B cell (primary cell): Measurements from ENCODE around the gene HDDC3. TPM values are rescaled to one million over a fixed set of nuclear protein-coding genes. Genes with fewer than 3 reads are reported as not detected.

ENCODE experiments used
- ATAC-seq: fragments of 200-7000 bp; cut with Tn5 transposase; one replicate; pipeline ENCODE4 v1.10.0; 2021; ENCODE audit warnings: low read depth, mild to moderate bottlenecking, moderate number of reproducible peaks, moderate library complexity
- CTCF ChIA-PET: fragments of 350-600 bp; sonication (Branson Sonifier 250); formaldehyde crosslinking; loops from one replicate; lab custom pipeline; 2021; ENCODE audit warnings: antibody characterized with exemption, inconsistent platforms; lab: Charles Lee
- POLR2A ChIA-PET: fragments of 350-600 bp; sonication (Branson Sonifier 250); formaldehyde crosslinking; loops from one replicate; lab custom pipeline; 2021; ENCODE audit warnings: antibody characterized with exemption; lab: Charles Lee
- DNase-seq: peaks from one replicate; pipeline ENCODE4 v3.0.0; 2013
- H2AFZ ChIP-seq: 2 replicates; pipeline ENCODE4 v1.6.1; 2012; ENCODE audit warnings: mild to moderate bottlenecking, low read depth, low read length; ENCODE audit not compliant: insufficient read depth, poor library complexity, severe bottlenecking
- H3K27ac ChIP-seq, 2 donors: 1 replicate in 1 of 2; 2 replicates in 1 of 2; pipeline ENCODE4 v1.5.1; 2012 to 2013; ENCODE audit warnings: low read length in 2 of 2, mild to moderate bottlenecking in 2 of 2, moderate library complexity in 1 of 2
- H3K27me3 ChIP-seq, 4 experiments: fragments of 200-600 bp in 1 of 4; sonication (generic) in 1 of 4; replicated peaks in 1 of 4; 1 replicate in 2 of 4; 2 replicates in 2 of 4; pipeline versions ENCODE4 v1.6.1 to v1.7.0; 2013 to 2016; ENCODE audit warnings: low read length in 3 of 4, mild to moderate bottlenecking in 2 of 4, mixed read lengths in 1 of 4, moderate library complexity in 1 of 4; ENCODE audit not compliant: insufficient read depth in 4 of 4, control insufficient read depth in 3 of 4; ENCODE audit errors: control extremely low read depth in 1 of 4
- H3K36me3 ChIP-seq, 2 experiments: replicated peaks in 1 of 2; 1 replicate in 1 of 2; 2 replicates in 1 of 2; pipeline versions ENCODE4 v1.6.1 to v1.7.1; 2013; ENCODE audit warnings: low read length in 1 of 2; ENCODE audit not compliant: insufficient read depth in 2 of 2, control insufficient read depth in 1 of 2; ENCODE audit errors: control extremely low read depth in 1 of 2, extremely low read depth in 1 of 2
- H3K4me1 ChIP-seq, 2 donors: fragments of 200-600 bp in 1 of 2; sonication (generic) in 1 of 2; 1 replicate in 1 of 2; 2 replicates in 1 of 2; pipeline versions ENCODE4 v1.5.1 to v1.6.1; 2013 to 2017; ENCODE audit warnings: low read length in 2 of 2; ENCODE audit not compliant: control insufficient read depth in 2 of 2, insufficient read depth in 2 of 2
- H3K4me2 ChIP-seq: replicated peaks from 2 replicates; pipeline ENCODE3; 2012; ENCODE audit warnings: mild to moderate bottlenecking, low read depth, low read length; ENCODE audit not compliant: poor library complexity, severe bottlenecking
- H3K4me3 ChIP-seq, 5 experiments: fragments of 200-600 bp in 1 of 5; sonication (generic) in 1 of 5; 1 replicate in 3 of 5; 2 replicates in 2 of 5; pipeline versions ENCODE4 v1.5.1 to v1.7.0; 2011 to 2016; ENCODE audit warnings: low read length in 4 of 5, mild to moderate bottlenecking in 4 of 5, low read depth in 2 of 5, control low read depth in 1 of 5, moderate library complexity in 1 of 5; ENCODE audit not compliant: insufficient read depth in 1 of 5; ENCODE audit errors: control extremely low read depth in 1 of 5, extremely low read depth in 1 of 5
- H3K79me2 ChIP-seq: fragments of 200-600 bp; sonication (generic); one replicate; pipeline ENCODE4 v1.6.0; 2016; ENCODE audit warnings: low read length; ENCODE audit not compliant: control insufficient read depth, insufficient read depth
- H3K9ac ChIP-seq: fragments of 200-600 bp; sonication (generic); 2 replicates; pipeline ENCODE4 v1.6.1; 2017; ENCODE audit warnings: mild to moderate bottlenecking, low read length, moderate library complexity
- H3K9me3 ChIP-seq, 3 donors: one replicate each; pipeline versions ENCODE4 v1.6.1 to v1.7.1; 2013; ENCODE audit warnings: low read length in 2 of 3; ENCODE audit not compliant: control insufficient read depth in 2 of 3, insufficient read depth in 1 of 3; ENCODE audit errors: control extremely low read depth in 1 of 3
- H4K20me1 ChIP-seq: 2 replicates; pipeline ENCODE4 v1.6.0; 2012; ENCODE audit warnings: mild to moderate bottlenecking, low read length; ENCODE audit not compliant: insufficient read depth, control insufficient read depth, poor library complexity, severe bottlenecking
- H3K27ac Mint-ChIP-seq: one replicate; pipeline ENCODE4 v1.8.0; 2021; ENCODE audit warnings: mixed read lengths
- H3K27me3 Mint-ChIP-seq: one replicate; pipeline ENCODE4 v1.8.0; 2021; ENCODE audit warnings: mixed read lengths
- H3K4me1 Mint-ChIP-seq: one replicate; pipeline ENCODE4 v1.8.0; 2021; ENCODE audit warnings: mixed read lengths
- H3K4me3 Mint-ChIP-seq: one replicate; pipeline ENCODE4 v1.8.0; 2021; ENCODE audit warnings: mixed read lengths
- H3K9me3 Mint-ChIP-seq: one replicate; pipeline ENCODE4 v1.8.0; 2022; ENCODE audit warnings: mixed read lengths; ENCODE audit not compliant: insufficient read depth
- EZH2 ChIP-seq: IDR thresholded peaks from 2 replicates; pipeline ENCODE4 v1.6.1; 2012; ENCODE audit warnings: borderline replicate concordance, low read depth, mild to moderate bottlenecking, moderate library complexity, low read length; ENCODE audit not compliant: insufficient read depth, poor library complexity, severe bottlenecking
- WGBS: methylation state at CpG from one replicate; pipeline ENCODE4 v1.1.5; 2013; ENCODE audit warnings: missing lambda C conversion rate; ENCODE audit not compliant: insufficient coverage; 5-methylcytosine and 5-hydroxymethylcytosine counted together
- intact Hi-C: fragments of 100-400 bp; cut with micrococcal nuclease; formaldehyde crosslinking; loops from one replicate; pipeline ENCODE4 v1.10.0; 2022
- polyA plus RNA-seq: library from polyadenylated mRNA; depleted of rRNA; stranded (reverse); fragments of >200 nt; gene quantifications from 2 replicates; pipeline ENCODE4 v1.2.3, GENCODE V29; 2012
- total RNA-seq, 2 donors: library from RNA; stranded (reverse); fragments of 120-200 nt in 1 of 2; gene quantifications; 1 replicate in 1 of 2; 2 replicates in 1 of 2; pipeline versions ENCODE4 v1.2.3 to v1.2.4, GENCODE V29; 2013 to 2022
- TF ChIP-seq, protein P1 (sequence below): fragments of 200-600 bp; IDR thresholded peaks from one replicate; pipeline ENCODE4 v1.8.0; 2022; ENCODE audit warnings: antibody characterized with exemption, mild to moderate bottlenecking

HDDC3 gene
- total and polyA plus RNA-seq, 2 donors (not counting 1 experiment from before 2014, with no cell fraction given) = 23.9 to 26.8 TPM

- Mint-ChIP-seq H3K4me1 (peaks cover 20% of the 10 kb centered on the region), H3K27ac (no peak overlapping the region), H3K9me3 (no peaks in the 10 kb centered on the region), H3K27me3 (no peaks in the 10 kb centered on the region), H3K4me3 (no peak overlapping the region)
- Histone ChIP-seq H3K27me3 (no peaks in the 10 kb centered on the region), H3K9me3 (peaks cover 0 to 6% (median 0%) of the 10 kb centered on the region in 3 donors), H3K36me3 (peaks cover 0 to 48% of the 10 kb centered on the region in 2 experiments), H3K4me1 (peaks cover 16 to 20% of the 10 kb centered on the region in 2 donors), H3K4me3 (no peak overlapping the region), H3K79me2 (peaks cover 12% of the 10 kb centered on the region), H4K20me1 (no peaks in the 10 kb centered on the region), H3K27ac (no peak overlapping the region), H3K9ac (no peak overlapping the region), H2AFZ (no peak overlapping the region), H3K4me2 (no peak overlapping the region)
- ChIA-PET POLR2A (no interaction called here), CTCF (interaction anchor here (1.2 to 14.4 kb wide), 3 partner anchors 12 to 246 kb away, joined by 3 to 260 read pairs (median 3); partner anchors contain the start of genes HDDC3 and UNC45A)
- TF ChIP-seq, protein P1, sequence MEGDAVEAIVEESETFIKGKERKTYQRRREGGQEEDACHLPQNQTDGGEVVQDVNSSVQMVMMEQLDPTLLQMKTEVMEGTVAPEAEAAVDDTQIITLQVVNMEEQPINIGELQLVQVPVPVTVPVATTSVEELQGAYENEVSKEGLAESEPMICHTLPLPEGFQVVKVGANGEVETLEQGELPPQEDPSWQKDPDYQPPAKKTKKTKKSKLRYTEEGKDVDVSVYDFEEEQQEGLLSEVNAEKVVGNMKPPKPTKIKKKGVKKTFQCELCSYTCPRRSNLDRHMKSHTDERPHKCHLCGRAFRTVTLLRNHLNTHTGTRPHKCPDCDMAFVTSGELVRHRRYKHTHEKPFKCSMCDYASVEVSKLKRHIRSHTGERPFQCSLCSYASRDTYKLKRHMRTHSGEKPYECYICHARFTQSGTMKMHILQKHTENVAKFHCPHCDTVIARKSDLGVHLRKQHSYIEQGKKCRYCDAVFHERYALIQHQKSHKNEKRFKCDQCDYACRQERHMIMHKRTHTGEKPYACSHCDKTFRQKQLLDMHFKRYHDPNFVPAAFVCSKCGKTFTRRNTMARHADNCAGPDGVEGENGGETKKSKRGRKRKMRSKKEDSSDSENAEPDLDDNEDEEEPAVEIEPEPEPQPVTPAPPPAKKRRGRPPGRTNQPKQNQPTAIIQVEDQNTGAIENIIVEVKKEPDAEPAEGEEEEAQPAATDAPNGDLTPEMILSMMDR = no peak
- no peak for TF ChIP-seq EZH2
- ATAC-seq = no peak
- DNase-seq = no peak
- intact Hi-C loops = no loop called here
- over 99% methylated on average over 31 of the region's 33 CpGs for WGBS
Measured at GRCh38 chr15:90893175-90894090, 38.9 kb downstream of the HDDC3 start.
